HEK293 (cell line): Measurements from ENCODE around the gene NOVA1.
"Not testable (repeated sequence)": the region's sequence is repeated elsewhere in the genome, so short reads cannot be mapped to it uniquely, and the experiment has no call there.

Experiments used
- ZFHX2 ChIP-seq: fragments of 450-650 bp; formaldehyde crosslinking; conservative IDR thresholded peaks from 2 replicates; pipeline ENCODE4 v1.5.1; 2016; ENCODE audit warnings: missing biosample characterization, missing genetic modification characterization
- TF ChIP-seq, protein P1 (sequence below): fragments of 450-650 bp; formaldehyde crosslinking; conservative IDR thresholded peaks from 2 replicates; pipeline ENCODE4 v1.5.1; 2016; ENCODE audit warnings: low read depth, missing biosample characterization, missing genetic modification characterization

DNA sequence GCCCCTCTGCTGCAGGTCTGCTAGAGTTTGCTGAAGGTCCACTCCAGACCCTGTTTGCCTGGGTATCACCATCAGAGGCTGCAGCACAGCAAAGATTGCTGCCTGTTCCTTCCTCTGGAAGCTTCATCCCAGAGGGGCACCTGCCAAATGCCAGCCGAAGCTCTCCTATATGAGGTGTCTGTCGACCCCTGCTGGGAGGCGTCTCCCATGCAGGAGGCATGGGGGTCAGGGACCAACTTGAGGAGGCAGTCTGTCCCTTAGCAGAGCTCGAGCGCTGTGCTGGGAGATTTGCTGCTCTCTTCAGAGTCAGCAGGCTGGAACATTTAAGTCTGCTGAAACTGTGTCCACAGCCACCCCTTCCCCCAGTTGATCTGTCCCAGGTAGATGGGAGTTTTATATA, 47.2 kb upstream of the NOVA1 start:
- not testable (repeated sequence) for TF ChIP-seq ZFHX2 (tag by site-specific recombination)
- TF ChIP-seq, protein P1, sequence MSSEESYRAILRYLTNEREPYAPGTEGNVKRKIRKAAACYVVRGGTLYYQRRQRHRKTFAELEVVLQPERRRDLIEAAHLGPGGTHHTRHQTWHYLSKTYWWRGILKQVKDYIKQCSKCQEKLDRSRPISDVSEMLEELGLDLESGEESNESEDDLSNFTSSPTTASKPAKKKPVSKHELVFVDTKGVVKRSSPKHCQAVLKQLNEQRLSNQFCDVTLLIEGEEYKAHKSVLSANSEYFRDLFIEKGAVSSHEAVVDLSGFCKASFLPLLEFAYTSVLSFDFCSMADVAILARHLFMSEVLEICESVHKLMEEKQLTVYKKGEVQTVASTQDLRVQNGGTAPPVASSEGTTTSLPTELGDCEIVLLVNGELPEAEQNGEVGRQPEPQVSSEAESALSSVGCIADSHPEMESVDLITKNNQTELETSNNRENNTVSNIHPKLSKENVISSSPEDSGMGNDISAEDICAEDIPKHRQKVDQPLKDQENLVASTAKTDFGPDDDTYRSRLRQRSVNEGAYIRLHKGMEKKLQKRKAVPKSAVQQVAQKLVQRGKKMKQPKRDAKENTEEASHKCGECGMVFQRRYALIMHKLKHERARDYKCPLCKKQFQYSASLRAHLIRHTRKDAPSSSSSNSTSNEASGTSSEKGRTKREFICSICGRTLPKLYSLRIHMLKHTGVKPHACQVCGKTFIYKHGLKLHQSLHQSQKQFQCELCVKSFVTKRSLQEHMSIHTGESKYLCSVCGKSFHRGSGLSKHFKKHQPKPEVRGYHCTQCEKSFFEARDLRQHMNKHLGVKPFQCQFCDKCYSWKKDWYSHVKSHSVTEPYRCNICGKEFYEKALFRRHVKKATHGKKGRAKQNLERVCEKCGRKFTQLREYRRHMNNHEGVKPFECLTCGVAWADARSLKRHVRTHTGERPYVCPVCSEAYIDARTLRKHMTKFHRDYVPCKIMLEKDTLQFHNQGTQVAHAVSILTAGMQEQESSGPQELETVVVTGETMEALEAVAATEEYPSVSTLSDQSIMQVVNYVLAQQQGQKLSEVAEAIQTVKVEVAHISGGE (tag by site-specific recombination): not testable (repeated sequence)
